NCI-H524 (cell line): ENCODE data around the gene PTTG2.

Source experiments
- DNase-seq, 2 experiments: peaks; one replicate each; lab custom pipeline; 2025; lab: John Stamatoyannopoulos, UW

The PTTG2 gene

GRCh38 chr4:38009949-38010348, 49.8 kb downstream of the PTTG2 start:
- no peak for DNase-seq
